Measurements from ENCODE around the gene KLK3.

KLK3 gene

DNA sequence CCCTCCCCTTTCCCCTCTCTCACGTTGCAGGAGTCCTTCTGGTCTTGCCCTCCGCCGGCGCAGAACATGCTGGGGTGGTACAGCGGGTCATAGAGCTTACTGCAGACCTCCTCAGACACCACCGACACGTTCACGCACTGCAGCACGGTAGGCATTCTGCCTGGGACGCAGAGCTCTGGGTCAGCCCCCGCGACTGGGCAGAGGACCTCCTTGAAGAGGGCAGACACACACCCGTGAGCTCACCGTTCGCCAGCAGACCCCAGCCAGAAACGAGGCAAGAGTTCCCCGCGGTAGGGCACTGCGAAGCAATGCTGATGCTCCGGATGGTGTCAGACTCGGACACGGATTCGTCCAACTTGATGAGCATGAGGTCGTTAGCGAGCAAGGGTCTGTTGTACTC is 53.6 kb downstream of the KLK3 start:
- DNase-seq = no peak

DNA sequence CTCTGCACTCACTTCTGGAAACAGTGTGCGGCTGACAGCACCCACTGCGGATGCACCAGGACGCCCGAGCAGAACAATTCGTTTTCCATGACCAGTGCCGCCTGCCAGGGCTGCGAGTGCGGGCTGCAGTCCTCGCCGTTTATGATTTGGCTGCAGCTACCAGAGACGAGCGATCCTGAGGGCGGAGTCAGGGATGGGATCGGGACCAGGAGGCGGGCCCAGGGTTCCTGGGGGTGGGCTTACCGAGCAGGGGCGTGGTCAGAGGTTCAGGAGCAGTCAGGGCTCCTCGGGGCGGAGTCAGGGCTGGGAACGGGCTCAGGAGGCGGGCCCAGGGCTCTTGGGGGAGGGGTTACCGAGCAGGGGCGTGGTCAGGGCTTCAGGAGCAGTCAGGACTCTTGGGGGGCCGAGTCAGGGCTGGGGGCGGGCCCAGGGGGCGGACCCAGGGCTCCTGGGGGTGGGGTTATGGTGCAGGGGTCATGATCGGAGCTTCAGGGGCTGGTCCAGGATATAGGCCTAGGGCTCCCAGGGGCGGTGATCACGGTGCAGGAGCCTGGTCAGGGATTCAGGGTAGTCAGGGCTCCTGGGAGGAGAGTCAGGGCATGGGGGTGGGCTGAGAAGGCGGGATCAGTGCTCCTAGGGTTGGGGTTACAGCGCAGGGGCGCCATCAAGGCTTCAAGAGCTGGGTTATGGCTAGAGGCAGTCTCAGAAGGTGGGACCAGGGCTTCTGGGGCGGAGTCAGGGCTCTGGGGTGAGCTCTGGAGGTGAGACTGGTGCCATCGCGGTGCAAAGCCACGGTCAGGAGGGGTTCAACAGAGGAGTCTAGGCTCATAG is 54.7 kb downstream of the KLK3 start:
- no peak for DNase-seq
